Tibial nerve (tissue), 4 donors: ENCODE results near the gene ABLIM2.

Experiments used
- CTCF ChIP-seq, 5 experiments: fragments of 200-600 bp in 3 of 5; fragments of 450-650 bp in 2 of 5; sonication (generic) in 3 of 5; IDR thresholded peaks; one replicate each; pipeline ENCODE4 v1.5.1; 2016 to 2019; ENCODE audit warnings: antibody characterized with exemption in 5 of 5, mild to moderate bottlenecking in 3 of 5, moderate library complexity in 2 of 5
- EP300 ChIP-seq, 2 donors: sonication (generic); formaldehyde crosslinking; IDR thresholded peaks; one replicate each; pipeline ENCODE4 v1.6.1; 2017; ENCODE audit warnings: antibody characterized with exemption in 2 of 2, mild to moderate bottlenecking in 1 of 2
- POLR2A ChIP-seq, 2 donors: fragments of 450-650 bp; IDR thresholded peaks; one replicate each; pipeline ENCODE4 v1.6.1; 2017; ENCODE audit warnings: antibody characterized with exemption in 2 of 2, mild to moderate bottlenecking in 2 of 2, moderate library complexity in 2 of 2

GRCh38 chr4:8164194-8164565 is 5.6 kb upstream of the ABLIM2 start:
- TF ChIP-seq CTCF (IDR thresholded peaks at IDR 0.05) = no peak
- TF ChIP-seq POLR2A (IDR thresholded peaks at IDR 0.05) = no peak
- TF ChIP-seq EP300 (IDR thresholded peaks at IDR 0.05) = no peak
